Smooth muscle cell (in vitro differentiated cells): ENCODE results near the gene SRPX. TPM values are rescaled to one million over a fixed set of nuclear protein-coding genes. Genes with fewer than 3 reads are reported as not detected.

ENCODE experiments used
- DNase-seq: peaks from one replicate; lab custom pipeline; 2025; ENCODE audit not compliant: unreplicated experiment; lab: John Stamatoyannopoulos, UW
- H2AFZ ChIP-seq: fragments of 200-600 bp; sonication (generic); 2 replicates; pipeline ENCODE4 v1.6.0; 2016; ENCODE audit warnings: antibody characterized with exemption, low read depth, mild to moderate bottlenecking
- H3F3A ChIP-seq: fragments of 200-600 bp; sonication (generic); 2 replicates; pipeline ENCODE4 v1.6.0; 2017; ENCODE audit warnings: antibody characterized with exemption, low read depth
- H3K27ac ChIP-seq: fragments of 200-600 bp; sonication (generic); 2 replicates; pipeline ENCODE4 v1.5.1; 2016; ENCODE audit warnings: low read depth, mild to moderate bottlenecking
- H3K27me3 ChIP-seq: fragments of 200-600 bp; sonication (generic); 2 replicates; pipeline ENCODE4 v1.6.1; 2016; ENCODE audit warnings: low read depth, mild to moderate bottlenecking
- H3K36me3 ChIP-seq: fragments of 200-600 bp; sonication (generic); 2 replicates; pipeline ENCODE4 v1.5.1; 2016; ENCODE audit warnings: low read depth
- H3K4me1 ChIP-seq: fragments of 200-600 bp; sonication (generic); 2 replicates; pipeline ENCODE4 v1.5.1; 2016; ENCODE audit warnings: low read depth
- H3K4me2 ChIP-seq: fragments of 200-600 bp; sonication (generic); 2 replicates; pipeline ENCODE4 v1.6.0; 2016; ENCODE audit warnings: mild to moderate bottlenecking
- H3K4me3 ChIP-seq: fragments of 200-600 bp; sonication (generic); 2 replicates; pipeline ENCODE4 v1.5.1; 2016; ENCODE audit warnings: mild to moderate bottlenecking
- H3K79me2 ChIP-seq: fragments of 200-600 bp; sonication (generic); 2 replicates; pipeline ENCODE4 v1.6.0; 2016; ENCODE audit warnings: low read depth, mild to moderate bottlenecking
- H3K9ac ChIP-seq: fragments of 200-600 bp; sonication (generic); 2 replicates; pipeline ENCODE4 v1.6.0; 2016; ENCODE audit warnings: low read depth
- H3K9me3 ChIP-seq: fragments of 200-600 bp; sonication (generic); replicated peaks from 2 replicates; pipeline ENCODE4 v1.5.1; 2016; ENCODE audit warnings: low read depth
- H4K20me1 ChIP-seq: fragments of 200-600 bp; sonication (generic); 2 replicates; pipeline ENCODE4 v1.6.0; 2016; ENCODE audit warnings: low read depth
- WGBS: methylation state at CpG from one replicate; pipeline ENCODE4 v1.1.7; 2016; ENCODE audit warnings: low lambda C conversion rate; 5-methylcytosine and 5-hydroxymethylcytosine counted together
- polyA plus RNA-seq: library from polyadenylated mRNA; unstranded; fragments of >200 nt; fragmentation: Nextera tagmentation; extraction: Ambion mirVana; gene quantifications from 2 replicates; pipeline ENCODE4 v1.2.1, GENCODE V29; 2016
- total RNA-seq: library from RNA; depleted of rRNA; stranded (reverse); fragments of >200 nt; gene quantifications from 2 replicates; pipeline ENCODE4 v1.2.3, GENCODE V29; 2014
- TF ChIP-seq, protein P1 (sequence below): fragments of 200-600 bp; sonication (generic); IDR thresholded peaks from 2 replicates; pipeline ENCODE4 v1.5.1; 2017; ENCODE audit warnings: borderline replicate concordance, mild to moderate bottlenecking, antibody characterized with exemption; ENCODE audit not compliant: insufficient read depth, poor library complexity, severe bottlenecking

SRPX gene
- total and polyA plus RNA-seq, 2 experiments from 2014 or later, result 46.1 to 64.9 TPM

GRCh38 chrX:38109042-38109898 is 111.4 kb downstream of the SRPX start:
- no peak overlapping the region for H3K4me2 ChIP-seq
- H3K27ac ChIP-seq, result no peak overlapping the region
- no peak for DNase-seq
- TF ChIP-seq, protein P1, sequence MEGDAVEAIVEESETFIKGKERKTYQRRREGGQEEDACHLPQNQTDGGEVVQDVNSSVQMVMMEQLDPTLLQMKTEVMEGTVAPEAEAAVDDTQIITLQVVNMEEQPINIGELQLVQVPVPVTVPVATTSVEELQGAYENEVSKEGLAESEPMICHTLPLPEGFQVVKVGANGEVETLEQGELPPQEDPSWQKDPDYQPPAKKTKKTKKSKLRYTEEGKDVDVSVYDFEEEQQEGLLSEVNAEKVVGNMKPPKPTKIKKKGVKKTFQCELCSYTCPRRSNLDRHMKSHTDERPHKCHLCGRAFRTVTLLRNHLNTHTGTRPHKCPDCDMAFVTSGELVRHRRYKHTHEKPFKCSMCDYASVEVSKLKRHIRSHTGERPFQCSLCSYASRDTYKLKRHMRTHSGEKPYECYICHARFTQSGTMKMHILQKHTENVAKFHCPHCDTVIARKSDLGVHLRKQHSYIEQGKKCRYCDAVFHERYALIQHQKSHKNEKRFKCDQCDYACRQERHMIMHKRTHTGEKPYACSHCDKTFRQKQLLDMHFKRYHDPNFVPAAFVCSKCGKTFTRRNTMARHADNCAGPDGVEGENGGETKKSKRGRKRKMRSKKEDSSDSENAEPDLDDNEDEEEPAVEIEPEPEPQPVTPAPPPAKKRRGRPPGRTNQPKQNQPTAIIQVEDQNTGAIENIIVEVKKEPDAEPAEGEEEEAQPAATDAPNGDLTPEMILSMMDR, result no peak
- H3K36me3 ChIP-seq, result no peaks in the 10 kb centered on the region
- H3K4me3 ChIP-seq, result no peak overlapping the region
- H3K4me1 ChIP-seq, result no peaks in the 10 kb centered on the region
- no peaks in the 10 kb centered on the region for H3K27me3 ChIP-seq
- no peaks in the 10 kb centered on the region for H4K20me1 ChIP-seq
- no peaks in the 10 kb centered on the region for H3K79me2 ChIP-seq
- H3F3A ChIP-seq, result no peaks in the 10 kb centered on the region
- H2AFZ ChIP-seq, result no peak overlapping the region
- H3K9me3 ChIP-seq, result no peaks in the 10 kb centered on the region
- WGBS, result 85% methylated on average over 4 of the region's 4 CpGs
- no peak overlapping the region for H3K9ac ChIP-seq

- Histone ChIP-seq H4K20me1 (no peaks in the 10 kb centered on the region), H3F3A (no peaks in the 10 kb centered on the region), H3K27me3 (no peaks in the 10 kb centered on the region), H3K4me2 (no peak overlapping the region), H3K4me1 (no peaks in the 10 kb centered on the region), H2AFZ (no peak overlapping the region), H3K9me3 (no peaks in the 10 kb centered on the region), H3K79me2 (no peaks in the 10 kb centered on the region), H3K9ac (no peak overlapping the region), H3K27ac (no peak overlapping the region), H3K36me3 (no peaks in the 10 kb centered on the region), H3K4me3 (no peak overlapping the region)
- no peak for DNase-seq
- TF ChIP-seq, protein P1, result no peak
- 87% methylated on average over 6 of the region's 6 CpGs for WGBS
Observed at GRCh38 chrX:38108364-38108763, 112.3 kb downstream of the SRPX start.

DNA sequence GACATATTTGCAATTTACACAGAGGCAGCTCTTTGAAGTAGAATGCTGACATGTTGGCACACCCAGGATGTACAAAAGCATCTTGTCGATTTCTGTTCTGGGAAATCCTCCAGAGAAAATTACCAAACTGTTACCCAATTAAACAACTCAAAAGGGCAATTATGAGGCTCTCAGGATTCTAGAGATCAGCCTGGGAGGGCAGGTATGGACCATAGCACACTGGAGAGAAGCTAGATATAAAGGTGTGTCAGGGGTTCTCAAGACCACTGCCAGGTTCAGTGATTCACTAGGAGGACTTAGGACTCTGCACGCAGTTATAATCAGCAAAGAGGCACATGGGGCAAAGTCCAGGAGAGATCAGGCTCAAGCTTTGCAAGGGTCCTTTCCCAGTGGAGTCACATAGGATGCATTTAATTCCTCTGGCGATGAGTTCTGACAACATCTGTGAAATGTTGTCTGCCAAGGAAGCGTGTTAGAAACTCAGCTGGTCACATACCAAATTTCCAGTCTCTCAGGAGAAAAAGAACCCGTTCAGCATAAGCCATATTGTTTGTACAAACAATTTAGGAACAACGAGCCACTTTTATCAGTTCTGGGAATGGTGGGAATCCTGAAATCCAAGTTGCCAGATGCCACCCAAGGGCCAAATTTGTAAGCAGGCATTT is 113.5 kb downstream of the SRPX start:
- TF ChIP-seq, protein P1, result no peak
- H3K36me3 ChIP-seq, result no peaks in the 10 kb centered on the region
- H3K4me3 ChIP-seq, result no peak overlapping the region
- H3K4me1 ChIP-seq, result no peaks in the 10 kb centered on the region
- H3F3A ChIP-seq, result no peaks in the 10 kb centered on the region
- H4K20me1 ChIP-seq, result no peaks in the 10 kb centered on the region
- H2AFZ ChIP-seq, result no peak overlapping the region
- no peaks in the 10 kb centered on the region for H3K79me2 ChIP-seq
- no peak for DNase-seq
- H3K9me3 ChIP-seq, result no peaks in the 10 kb centered on the region
- H3K9ac ChIP-seq, result no peak overlapping the region
- H3K27me3 ChIP-seq, result no peaks in the 10 kb centered on the region
- no peak overlapping the region for H3K4me2 ChIP-seq
- WGBS, result 60% methylated on average over 6 of the region's 6 CpGs
- no peak overlapping the region for H3K27ac ChIP-seq
